ENCODE data around the gene MYO3B.

- no peak for TF ChIP-seq CTCF (IDR thresholded peaks at IDR 0.05; ENCODE audit: insufficient read depth, low read length, poor library complexity, severe bottlenecking)
- no peak for TF ChIP-seq EZH2phosphoT487 (conservative IDR thresholded peaks at IDR 0.05; ENCODE audit: low read length)
Observed at GRCh38 chr2:170216428-170216827, 38.5 kb downstream of the MYO3B start.

Measured in SU-DHL-6 (cell line).